Measurements from ENCODE around the gene LHFPL3. TPM values are rescaled to one million over a fixed set of nuclear protein-coding genes. Genes with fewer than 3 reads are reported as not detected.

Gene LHFPL3
- total RNA-seq, 1 experiment from 2014 or later = not detected

DNA sequence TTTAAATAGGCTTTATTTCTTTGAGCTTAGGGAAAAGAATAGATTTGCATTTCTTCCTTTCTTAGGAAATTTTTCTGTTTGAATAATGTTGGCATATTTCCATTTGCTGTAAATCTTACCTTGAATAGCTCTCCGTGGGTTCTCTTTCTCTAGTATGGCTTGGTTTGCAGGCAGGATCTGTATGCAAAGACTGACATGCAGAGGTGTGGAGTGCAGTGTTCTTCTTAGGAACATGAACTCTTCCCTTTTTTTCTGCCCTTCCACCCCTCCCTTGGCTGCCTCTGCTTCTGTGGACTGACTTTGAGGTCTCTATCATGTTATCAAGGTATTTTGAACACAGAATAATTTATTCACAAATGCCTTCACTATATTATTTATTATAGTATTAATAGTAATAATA lies 222.8 kb downstream of the LHFPL3 start:
- Mint-ChIP-seq H3K9me3 (peaks cover 10 to 24% of the 10 kb centered on the region in 2 experiments), H3K4me3 (no peak overlapping the region), H3K4me1 (no peaks in the 10 kb centered on the region), H3K36me3 (ENCODE audit: insufficient read depth in 1 of 3, low read depth in 3 of 3) (peaks cover 0 to 9% (median 0%) of the 10 kb centered on the region in 3 experiments; a peak in 1 of 7 replicates), H3K27me3 (ENCODE audit: low read depth) (no peaks in the 10 kb centered on the region), H3K27ac (no peak overlapping the region)
- no peak overlapping the region for H4K91ac ChIP-seq (ENCODE audit: insufficient read length, low read depth, low read length)
- H3K4me1 ChIP-seq (ENCODE audit: insufficient read depth, low read length) = no peaks in the 10 kb centered on the region
- H3K23me2 ChIP-seq (ENCODE audit: insufficient read length, low read depth, low read length, poor library complexity, severe bottlenecking) = no peaks in the 10 kb centered on the region
- H3K4me2 ChIP-seq (ENCODE audit: insufficient read depth, insufficient read length, low read length) = no peak overlapping the region
- no peaks in the 10 kb centered on the region for H3K27me3 ChIP-seq (ENCODE audit: insufficient read depth, low read length)
- H2AFZ ChIP-seq (ENCODE audit: low read length) = no peak overlapping the region
- H3K14ac ChIP-seq (ENCODE audit: insufficient read depth, low read length) = no peak overlapping the region
- H4K8ac ChIP-seq (replicated peaks; ENCODE audit: insufficient read length, low read depth, low read length) = no peak overlapping the region
- no peak overlapping the region for H2BK120ac ChIP-seq (ENCODE audit: low read depth, low read length, poor library complexity, severe bottlenecking)
- no peak overlapping the region for H4K5ac ChIP-seq (ENCODE audit: insufficient read length, low read depth, low read length)
- no peak overlapping the region for H3K27ac ChIP-seq (ENCODE audit: insufficient read length, low read depth, low read length)
- H3T11ph ChIP-seq (ENCODE audit: low read length) = no peak overlapping the region
- H3K79me2 ChIP-seq (ENCODE audit: insufficient read depth, low read length) = no peaks in the 10 kb centered on the region
- H2AK5ac ChIP-seq (ENCODE audit: insufficient read length, low read length) = no peak overlapping the region
- H2BK20ac ChIP-seq (ENCODE audit: low read depth, low read length, poor library complexity, severe bottlenecking) = no peak overlapping the region
- no peak overlapping the region for H2BK5ac ChIP-seq (ENCODE audit: insufficient read length, low read length)
- no peak overlapping the region for H2BK15ac ChIP-seq (ENCODE audit: low read depth, low read length)
- no peak overlapping the region for H3K23ac ChIP-seq (ENCODE audit: insufficient read length, low read depth, low read length)
- TF ChIP-seq, protein P1, sequence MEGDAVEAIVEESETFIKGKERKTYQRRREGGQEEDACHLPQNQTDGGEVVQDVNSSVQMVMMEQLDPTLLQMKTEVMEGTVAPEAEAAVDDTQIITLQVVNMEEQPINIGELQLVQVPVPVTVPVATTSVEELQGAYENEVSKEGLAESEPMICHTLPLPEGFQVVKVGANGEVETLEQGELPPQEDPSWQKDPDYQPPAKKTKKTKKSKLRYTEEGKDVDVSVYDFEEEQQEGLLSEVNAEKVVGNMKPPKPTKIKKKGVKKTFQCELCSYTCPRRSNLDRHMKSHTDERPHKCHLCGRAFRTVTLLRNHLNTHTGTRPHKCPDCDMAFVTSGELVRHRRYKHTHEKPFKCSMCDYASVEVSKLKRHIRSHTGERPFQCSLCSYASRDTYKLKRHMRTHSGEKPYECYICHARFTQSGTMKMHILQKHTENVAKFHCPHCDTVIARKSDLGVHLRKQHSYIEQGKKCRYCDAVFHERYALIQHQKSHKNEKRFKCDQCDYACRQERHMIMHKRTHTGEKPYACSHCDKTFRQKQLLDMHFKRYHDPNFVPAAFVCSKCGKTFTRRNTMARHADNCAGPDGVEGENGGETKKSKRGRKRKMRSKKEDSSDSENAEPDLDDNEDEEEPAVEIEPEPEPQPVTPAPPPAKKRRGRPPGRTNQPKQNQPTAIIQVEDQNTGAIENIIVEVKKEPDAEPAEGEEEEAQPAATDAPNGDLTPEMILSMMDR (conservative IDR thresholded peaks at IDR 0.05) = no peak
- WGBS (ENCODE audit: extremely low coverage, insufficient read length, low lambda C conversion rate) = no CpG with 5 or more reads among the region's 1 CpG
- H2BK12ac ChIP-seq (ENCODE audit: insufficient read length, low read depth, low read length) = no peak overlapping the region
- no peak overlapping the region for H3K9ac ChIP-seq (ENCODE audit: extremely low read depth, insufficient read length, low read length)
- H3K79me1 ChIP-seq (ENCODE audit: insufficient read depth, low read depth, low read length, poor library complexity, severe bottlenecking) = no peaks in the 10 kb centered on the region
- no peak overlapping the region for H3K18ac ChIP-seq (ENCODE audit: insufficient read length, low read depth, low read length)
- H3K9me3 ChIP-seq (ENCODE audit: control insufficient read depth, low read depth, low read length) = no peaks in the 10 kb centered on the region
- DNase-seq = no peak
- H3K4ac ChIP-seq (ENCODE audit: low read depth, low read length) = no peak overlapping the region
- H4K20me1 ChIP-seq (ENCODE audit: control insufficient read depth, insufficient read depth, insufficient read length) = no peaks in the 10 kb centered on the region
- no peak overlapping the region for H3K56ac ChIP-seq (ENCODE audit: insufficient read length, low read depth, low read length)
